Gastroesophageal sphincter (tissue), 3 donors: ENCODE results near the gene TGFBI.

Source experiments
- POLR2A ChIP-seq, 2 donors: fragments of 450-650 bp; IDR thresholded peaks; one replicate each; pipeline ENCODE4 v1.6.1; 2017; ENCODE audit warnings: antibody characterized with exemption in 2 of 2, mild to moderate bottlenecking in 2 of 2, moderate library complexity in 1 of 2
- POLR2AphosphoS5 ChIP-seq: sonication (generic); formaldehyde crosslinking; IDR thresholded peaks from one replicate; pipeline ENCODE4 v1.6.1; 2017; ENCODE audit warnings: antibody characterized with exemption
- TF ChIP-seq, protein P1 (sequence below), 4 experiments: fragments of 200-600 bp in 2 of 4; fragments of 450-650 bp in 2 of 4; sonication (generic) in 1 of 4; IDR thresholded peaks; one replicate each; pipeline ENCODE4 v1.5.1; 2017 to 2019; ENCODE audit warnings: antibody characterized with exemption in 4 of 4, mild to moderate bottlenecking in 2 of 4, moderate library complexity in 2 of 4

- TF ChIP-seq, protein P1, sequence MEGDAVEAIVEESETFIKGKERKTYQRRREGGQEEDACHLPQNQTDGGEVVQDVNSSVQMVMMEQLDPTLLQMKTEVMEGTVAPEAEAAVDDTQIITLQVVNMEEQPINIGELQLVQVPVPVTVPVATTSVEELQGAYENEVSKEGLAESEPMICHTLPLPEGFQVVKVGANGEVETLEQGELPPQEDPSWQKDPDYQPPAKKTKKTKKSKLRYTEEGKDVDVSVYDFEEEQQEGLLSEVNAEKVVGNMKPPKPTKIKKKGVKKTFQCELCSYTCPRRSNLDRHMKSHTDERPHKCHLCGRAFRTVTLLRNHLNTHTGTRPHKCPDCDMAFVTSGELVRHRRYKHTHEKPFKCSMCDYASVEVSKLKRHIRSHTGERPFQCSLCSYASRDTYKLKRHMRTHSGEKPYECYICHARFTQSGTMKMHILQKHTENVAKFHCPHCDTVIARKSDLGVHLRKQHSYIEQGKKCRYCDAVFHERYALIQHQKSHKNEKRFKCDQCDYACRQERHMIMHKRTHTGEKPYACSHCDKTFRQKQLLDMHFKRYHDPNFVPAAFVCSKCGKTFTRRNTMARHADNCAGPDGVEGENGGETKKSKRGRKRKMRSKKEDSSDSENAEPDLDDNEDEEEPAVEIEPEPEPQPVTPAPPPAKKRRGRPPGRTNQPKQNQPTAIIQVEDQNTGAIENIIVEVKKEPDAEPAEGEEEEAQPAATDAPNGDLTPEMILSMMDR (IDR thresholded peaks at IDR 0.05), result no peak
- TF ChIP-seq POLR2AphosphoS5 (no peak), POLR2A (IDR thresholded peaks at IDR 0.05) (no peak)
Observed at GRCh38 chr5:135990528-135991255, 38.1 kb upstream of the TGFBI start.
